ENCODE measurements around the gene DPP3.

DNA sequence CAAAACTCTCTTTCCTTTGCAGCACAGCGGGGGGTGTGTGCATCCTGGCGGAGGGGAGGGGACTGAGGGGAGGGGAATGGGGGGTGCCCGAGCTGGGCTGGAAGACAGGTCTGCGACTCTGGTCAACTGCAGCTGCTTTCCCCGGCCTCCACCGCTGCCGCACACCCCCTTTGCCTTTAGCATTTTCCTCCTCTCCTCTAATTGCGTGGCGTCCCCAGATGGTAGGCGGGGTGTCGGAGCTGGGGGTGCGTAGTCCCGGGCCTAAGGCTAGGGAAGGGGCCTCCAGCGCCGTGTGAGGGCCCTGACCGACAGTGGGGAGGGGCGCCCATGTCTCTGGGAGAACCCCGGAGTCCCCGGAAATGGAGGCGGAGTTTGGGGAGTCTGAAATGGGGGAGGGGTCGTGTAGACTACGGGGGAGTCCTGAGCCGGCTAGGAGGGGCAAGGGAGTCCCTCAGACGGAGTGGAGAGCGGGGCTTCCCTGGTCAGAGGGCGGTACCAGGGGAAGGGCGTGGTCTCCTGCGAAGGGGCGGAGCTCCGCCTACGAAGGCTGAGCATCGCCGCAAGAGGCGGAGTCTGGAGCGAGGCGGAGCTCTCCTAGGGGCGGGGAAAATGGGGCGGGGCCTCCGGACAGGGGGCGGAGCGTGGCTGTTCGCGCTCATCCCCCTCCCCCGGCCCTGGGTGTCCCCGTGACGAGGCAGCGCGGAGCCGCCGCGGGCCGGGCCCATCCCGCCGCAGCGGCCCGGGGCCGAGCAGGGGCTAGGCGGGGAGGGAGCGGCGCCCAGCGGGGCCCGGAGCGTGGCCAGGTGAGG lies 13.8 kb upstream of the DPP3 start, which contains the start of gene PELI3:
- TF ChIP-seq POLR2AphosphoS5 (IDR thresholded peaks at IDR 0.05) = peak; percentile 56 to 83
- TF ChIP-seq, protein P1, sequence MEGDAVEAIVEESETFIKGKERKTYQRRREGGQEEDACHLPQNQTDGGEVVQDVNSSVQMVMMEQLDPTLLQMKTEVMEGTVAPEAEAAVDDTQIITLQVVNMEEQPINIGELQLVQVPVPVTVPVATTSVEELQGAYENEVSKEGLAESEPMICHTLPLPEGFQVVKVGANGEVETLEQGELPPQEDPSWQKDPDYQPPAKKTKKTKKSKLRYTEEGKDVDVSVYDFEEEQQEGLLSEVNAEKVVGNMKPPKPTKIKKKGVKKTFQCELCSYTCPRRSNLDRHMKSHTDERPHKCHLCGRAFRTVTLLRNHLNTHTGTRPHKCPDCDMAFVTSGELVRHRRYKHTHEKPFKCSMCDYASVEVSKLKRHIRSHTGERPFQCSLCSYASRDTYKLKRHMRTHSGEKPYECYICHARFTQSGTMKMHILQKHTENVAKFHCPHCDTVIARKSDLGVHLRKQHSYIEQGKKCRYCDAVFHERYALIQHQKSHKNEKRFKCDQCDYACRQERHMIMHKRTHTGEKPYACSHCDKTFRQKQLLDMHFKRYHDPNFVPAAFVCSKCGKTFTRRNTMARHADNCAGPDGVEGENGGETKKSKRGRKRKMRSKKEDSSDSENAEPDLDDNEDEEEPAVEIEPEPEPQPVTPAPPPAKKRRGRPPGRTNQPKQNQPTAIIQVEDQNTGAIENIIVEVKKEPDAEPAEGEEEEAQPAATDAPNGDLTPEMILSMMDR (IDR thresholded peaks at IDR 0.05) = no peak

All from esophagus muscularis mucosa (tissue), 3 donors.